Subcutaneous abdominal adipose tissue (tissue), 5 donors: ENCODE results near the gene MAP7D1.
"Not testable (repeated sequence)": the region's sequence is repeated elsewhere in the genome, so short reads cannot be mapped to it uniquely, and the experiment has no call there.

ENCODE experiments used
- H3K27ac ChIP-seq: one replicate; pipeline ENCODE4 v1.7.0; 2013; ENCODE audit warnings: low read depth, mild to moderate bottlenecking, inconsistent platforms, low read length, moderate library complexity
- H3K27me3 ChIP-seq, 5 donors: one replicate each; pipeline ENCODE4 v1.7.0; 2013; ENCODE audit warnings: low read length in 5 of 5, inconsistent platforms in 1 of 5; ENCODE audit not compliant: control insufficient read depth in 5 of 5, insufficient read depth in 4 of 5
- H3K36me3 ChIP-seq, 5 donors: one replicate each; pipeline ENCODE4 v1.7.0; 2013; ENCODE audit warnings: low read length in 5 of 5; ENCODE audit not compliant: control insufficient read depth in 5 of 5, insufficient read depth in 5 of 5
- H3K4me1 ChIP-seq, 5 donors: one replicate each; pipeline ENCODE4 v1.7.0; 2013; ENCODE audit warnings: low read length in 5 of 5, mild to moderate bottlenecking in 3 of 5, moderate library complexity in 1 of 5; ENCODE audit not compliant: control insufficient read depth in 5 of 5, insufficient read depth in 5 of 5
- H3K4me3 ChIP-seq, 5 donors: one replicate each; pipeline ENCODE4 v1.7.0; 2013; ENCODE audit warnings: low read length in 5 of 5, low read depth in 1 of 5
- H3K9ac ChIP-seq, 5 donors: one replicate each; pipeline ENCODE4 v1.7.0; 2013; ENCODE audit warnings: low read length in 5 of 5, mild to moderate bottlenecking in 4 of 5, moderate library complexity in 3 of 5
- H3K9me3 ChIP-seq, 5 donors: one replicate each; pipeline ENCODE4 v1.7.0; 2013; ENCODE audit warnings: low read length in 5 of 5; ENCODE audit not compliant: control insufficient read depth in 5 of 5
- donor health status: healthy.
- donor health status: healthy.
- donor health status: healthy.
- donor health status: healthy.
- donor health status: healthy.

The MAP7D1 gene

GRCh38 chr1:36211307-36211706 is 55.3 kb downstream of the MAP7D1 start:
- H3K27ac ChIP-seq = no peak overlapping the region
- H3K4me1 ChIP-seq = peaks cover 0 to 32% (median 19%) of the 10 kb centered on the region in 5 donors
- H3K36me3 ChIP-seq = no peaks in the 10 kb centered on the region
- no peak overlapping the region for H3K4me3 ChIP-seq
- no peak overlapping the region for H3K9ac ChIP-seq
- H3K9me3 ChIP-seq = no peaks in the 10 kb centered on the region
- H3K27me3 ChIP-seq = no peaks in the 10 kb centered on the region

GRCh38 chr1:36211841-36212240 is 55.9 kb downstream of the MAP7D1 start:
- Histone ChIP-seq H3K27me3 (no peaks in the 10 kb centered on the region), H3K4me3 (no peak overlapping the region), H3K9ac (no peak overlapping the region), H3K4me1 (peaks cover 0 to 29% (median 19%) of the 10 kb centered on the region in 5 donors), H3K27ac (no peak overlapping the region), H3K9me3 (no peaks in the 10 kb centered on the region), H3K36me3 (no peaks in the 10 kb centered on the region)

GRCh38 chr1:36212782-36213181 is 56.8 kb downstream of the MAP7D1 start:
- H3K9ac ChIP-seq = no peak overlapping the region
- H3K4me1 ChIP-seq = peaks cover 1 to 27% (median 11%) of the 10 kb centered on the region in 5 donors
- no peaks in the 10 kb centered on the region for H3K9me3 ChIP-seq
- H3K27ac ChIP-seq = no peak overlapping the region
- H3K4me3 ChIP-seq = no peak overlapping the region
- no peaks in the 10 kb centered on the region for H3K27me3 ChIP-seq
- no peaks in the 10 kb centered on the region for H3K36me3 ChIP-seq

- Histone ChIP-seq H3K27me3 (no peaks in the 10 kb centered on the region), H3K4me3 (no peak overlapping the region), H3K4me1 (peaks cover 0 to 7% (median 0%) of the 10 kb centered on the region in 5 donors), H3K27ac (peak overlapping the region; percentile 50), H3K36me3 (no peaks in the 10 kb centered on the region), H3K9me3 (no peaks in the 10 kb centered on the region), H3K9ac (peak overlapping the region in 1 of 5 donors; percentile 7)
Observed at GRCh38 chr1:36217670-36218069, 61.7 kb downstream of the MAP7D1 start.

GRCh38 chr1:36221901-36222300 is 65.9 kb downstream of the MAP7D1 start:
- not testable (repeated sequence) for H3K27me3 ChIP-seq, H3K4me3 ChIP-seq, H3K9ac ChIP-seq, H3K36me3 ChIP-seq, H3K9me3 ChIP-seq, H3K27ac ChIP-seq
- H3K4me1 ChIP-seq = peaks cover 8 to 34% (median 28%) of the 10 kb centered on the region in 5 donors

- H3K9ac ChIP-seq = peak overlapping the region in 4 of 5 donors; percentile 69 to 95 (median 80)
- peaks cover 0 to 5% (median 3%) of the 10 kb centered on the region in 5 donors for H3K36me3 ChIP-seq
- peak overlapping the region; percentile 99 for H3K27ac ChIP-seq
- peaks cover 8 to 38% (median 34%) of the 10 kb centered on the region in 5 donors for H3K4me1 ChIP-seq
- no peaks in the 10 kb centered on the region for H3K9me3 ChIP-seq
- H3K27me3 ChIP-seq = no peaks in the 10 kb centered on the region
- peak overlapping the region; percentile 72 to 97 (median 93) for H3K4me3 ChIP-seq
Observed at GRCh38 chr1:36222481-36223380, 66.8 kb downstream of the MAP7D1 start.

GRCh38 chr1:36223381-36223995 is 67.5 kb downstream of the MAP7D1 start:
- H3K9me3 ChIP-seq = no peaks in the 10 kb centered on the region
- H3K4me3 ChIP-seq = peak overlapping the region; percentile 72 to 97 (median 93)
- H3K36me3 ChIP-seq = peaks cover 0 to 6% (median 4%) of the 10 kb centered on the region in 5 donors
- H3K27ac ChIP-seq = peak overlapping the region; percentile 99
- no peaks in the 10 kb centered on the region for H3K27me3 ChIP-seq
- peaks cover 8 to 44% (median 35%) of the 10 kb centered on the region in 5 donors for H3K4me1 ChIP-seq
- H3K9ac ChIP-seq = peak overlapping the region; percentile 69 to 95 (median 87)

- H3K9ac ChIP-seq = peak within 1 kb of the TSS; percentile 94 to 99 (median 97)
- H3K27me3 ChIP-seq = no peaks in the 10 kb centered on the region
- no peaks in the 10 kb centered on the region for H3K9me3 ChIP-seq
- H3K4me3 ChIP-seq = peak within 1 kb of the TSS; percentile 89 to 97 (median 93)
- peak within 1 kb of the TSS; percentile 99 for H3K27ac ChIP-seq
- H3K36me3 ChIP-seq = peaks cover 0 to 12% (median 4%) of the 10 kb centered on the region in 5 donors
- peaks cover 8 to 44% (median 35%) of the 10 kb centered on the region in 5 donors for H3K4me1 ChIP-seq
Observed at GRCh38 chr1:36223996-36224536, 68.1 kb downstream of the MAP7D1 start, which contains the start of gene THRAP3. THRAP3 (plus strand) TSS chr1:36224443; CDS start chr1:36282564, 58,121 bp downstream.

GRCh38 chr1:36224537-36225282 is 68.8 kb downstream of the MAP7D1 start:
- H3K27ac ChIP-seq = peak overlapping the region; percentile 99

More at GRCh38 chr1:36224537-36225282, 68.8 kb downstream of the MAP7D1 start:
- peak overlapping the region; percentile 94 to 99 (median 97) for H3K9ac ChIP-seq
- H3K36me3 ChIP-seq = peaks cover 0 to 13% (median 4%) of the 10 kb centered on the region in 5 donors
- H3K9me3 ChIP-seq = no peaks in the 10 kb centered on the region
- H3K4me1 ChIP-seq = peaks cover 8 to 44% (median 35%) of the 10 kb centered on the region in 5 donors
- H3K4me3 ChIP-seq = peak overlapping the region; percentile 85 to 97 (median 93)
- no peaks in the 10 kb centered on the region for H3K27me3 ChIP-seq
